ENCODE results near the gene NHS. TPM values are rescaled to one million over a fixed set of nuclear protein-coding genes. Genes with fewer than 3 reads are reported as not detected.

NHS gene
- total RNA-seq, 1 experiment from 2014 or later = 5.7 TPM

DNA sequence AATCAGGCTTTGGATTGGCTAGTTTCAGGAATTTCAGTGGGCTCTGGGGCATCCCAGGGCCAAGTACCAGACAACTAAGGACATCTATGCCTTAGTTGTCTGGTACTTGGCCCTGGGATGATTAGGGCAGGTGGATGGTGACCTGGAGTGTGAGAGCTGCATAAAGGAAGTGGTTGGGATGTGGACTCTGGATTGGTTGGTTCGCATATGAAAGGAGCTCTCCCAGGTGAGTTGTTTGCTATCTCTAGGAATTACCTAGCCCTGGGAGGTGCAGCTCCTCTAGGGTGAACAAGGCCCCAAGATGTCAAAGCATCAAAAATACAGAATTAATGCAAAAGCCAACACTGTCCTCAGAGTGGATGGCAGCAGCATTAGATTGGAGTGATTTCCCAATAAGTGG, 109.6 kb downstream of the NHS start (continued):
- no peak for TF ChIP-seq POLR2A (IDR thresholded peaks at IDR 0.05; ENCODE audit: borderline replicate concordance, extremely low read depth, insufficient read depth, insufficient read length)
- TF ChIP-seq SIN3A (IDR thresholded peaks at IDR 0.05; ENCODE audit: low read depth) = no peak
- TF ChIP-seq ELF1 (IDR thresholded peaks at IDR 0.05; ENCODE audit: borderline replicate concordance, low read depth) = no peak
- no peak for TF ChIP-seq TCF7L2 (IDR thresholded peaks at IDR 0.05; ENCODE audit: borderline replicate concordance, extremely low read depth, insufficient read depth, insufficient read length)
- TF ChIP-seq SRF (IDR thresholded peaks at IDR 0.05; ENCODE audit: low read depth) = no peak
- no peak for TF ChIP-seq EZH2 (IDR thresholded peaks at IDR 0.05)
- TF ChIP-seq, protein P1, sequence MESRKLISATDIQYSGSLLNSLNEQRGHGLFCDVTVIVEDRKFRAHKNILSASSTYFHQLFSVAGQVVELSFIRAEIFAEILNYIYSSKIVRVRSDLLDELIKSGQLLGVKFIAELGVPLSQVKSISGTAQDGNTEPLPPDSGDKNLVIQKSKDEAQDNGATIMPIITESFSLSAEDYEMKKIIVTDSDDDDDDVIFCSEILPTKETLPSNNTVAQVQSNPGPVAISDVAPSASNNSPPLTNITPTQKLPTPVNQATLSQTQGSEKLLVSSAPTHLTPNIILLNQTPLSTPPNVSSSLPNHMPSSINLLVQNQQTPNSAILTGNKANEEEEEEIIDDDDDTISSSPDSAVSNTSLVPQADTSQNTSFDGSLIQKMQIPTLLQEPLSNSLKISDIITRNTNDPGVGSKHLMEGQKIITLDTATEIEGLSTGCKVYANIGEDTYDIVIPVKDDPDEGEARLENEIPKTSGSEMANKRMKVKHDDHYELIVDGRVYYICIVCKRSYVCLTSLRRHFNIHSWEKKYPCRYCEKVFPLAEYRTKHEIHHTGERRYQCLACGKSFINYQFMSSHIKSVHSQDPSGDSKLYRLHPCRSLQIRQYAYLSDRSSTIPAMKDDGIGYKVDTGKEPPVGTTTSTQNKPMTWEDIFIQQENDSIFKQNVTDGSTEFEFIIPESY (IDR thresholded peaks at IDR 0.05; ENCODE audit: extremely low read depth, insufficient replicate concordance, low read length) = no peak

GRCh38 chrX:17485391-17485790, 110.4 kb downstream of the NHS start:
- Histone ChIP-seq H3K9me2 (ENCODE audit: insufficient read depth) (no peaks in the 10 kb centered on the region), H3K4me3 (replicated peaks in 1 of 2; ENCODE audit: low read depth in 1 of 2, low read length in 2 of 2) (no peak overlapping the region), H2AFZ (ENCODE audit: low read depth, low read length, poor library complexity, severe bottlenecking) (no peak overlapping the region), H3K27ac (ENCODE audit: low read depth, low read length) (no peak overlapping the region), H3K27me3 (ENCODE audit: insufficient read depth, low read length) (no peaks in the 10 kb centered on the region), H3K36me3 (ENCODE audit: control insufficient read depth in 1 of 2, insufficient read depth in 2 of 2, low read length in 2 of 2) (no peaks in the 10 kb centered on the region), H3K79me2 (ENCODE audit: insufficient read depth, low read length) (no peaks in the 10 kb centered on the region), H3K9me3 (ENCODE audit: control insufficient read depth in 1 of 2, insufficient read depth in 1 of 2, low read depth in 1 of 2, low read length in 2 of 2) (no peaks in the 10 kb centered on the region), H3K4me2 (ENCODE audit: low read length) (no peak overlapping the region), H4K20me1 (ENCODE audit: insufficient read depth) (no peaks in the 10 kb centered on the region), H3K9ac (ENCODE audit: low read length) (no peak overlapping the region), H3K4me1 (ENCODE audit: control insufficient read depth in 1 of 2, insufficient read depth in 2 of 2, low read length in 2 of 2) (no peaks in the 10 kb centered on the region)
- intact Hi-C loops (cut with micrococcal nuclease) = no loop called here
- BruUV-seq (replicated peaks) = no TSS peak
- DNase-seq (ENCODE audit: low read depth, low spot score) (no peak), ATAC-seq (no peak)
- ChIA-PET CTCF (no interaction called here), RAD21 (ENCODE audit: low non-redundant PET in 1 of 2, low total read pairs in 2 of 2, uncharacterized antibody in 2 of 2, unreplicated experiment in 2 of 2) (no interaction called here), POLR2A (no interaction called here)
- TF ChIP-seq, protein P1 (IDR thresholded peaks at IDR 0.05; ENCODE audit: extremely low read depth, insufficient replicate concordance, low read length) = no peak
- TF ChIP-seq ELF1 (IDR thresholded peaks at IDR 0.05; ENCODE audit: borderline replicate concordance, low read depth) = no peak
- no peak for TF ChIP-seq EZH2phosphoT487 (IDR thresholded peaks at IDR 0.05; ENCODE audit: borderline replicate concordance)
- TF ChIP-seq ZNF274 (IDR thresholded peaks at IDR 0.05; ENCODE audit: low read depth, low read length) = no peak
- TF ChIP-seq FOSL1 (IDR thresholded peaks at IDR 0.05; ENCODE audit: low read depth) = no peak
- no peak for TF ChIP-seq EZH2 (IDR thresholded peaks at IDR 0.05)
- TF ChIP-seq SIN3A (IDR thresholded peaks at IDR 0.05; ENCODE audit: low read depth) = no peak
- TF ChIP-seq POLR2AphosphoS5 (IDR thresholded peaks at IDR 0.05; ENCODE audit: low read depth, low read length) = no peak
- no peak for TF ChIP-seq YY1 (IDR thresholded peaks at IDR 0.05; ENCODE audit: extremely low read depth, insufficient replicate concordance, low read depth, low read length)
- no peak for TF ChIP-seq CTCF (IDR thresholded peaks at IDR 0.05 in 2 of 3, conservative IDR thresholded peaks at IDR 0.05 in 1 of 3; ENCODE audit: borderline replicate concordance in 1 of 3, insufficient read depth in 1 of 3, low read depth in 2 of 3, low read length in 2 of 3)
- no peak for TF ChIP-seq RAD21 (IDR thresholded peaks at IDR 0.05; ENCODE audit: low read depth)
- TF ChIP-seq ATF3 (IDR thresholded peaks at IDR 0.05) = no peak
- no peak for TF ChIP-seq POLR2A (IDR thresholded peaks at IDR 0.05; ENCODE audit: borderline replicate concordance, extremely low read depth, insufficient read depth, insufficient read length)
- TF ChIP-seq SP1 (IDR thresholded peaks at IDR 0.05; ENCODE audit: low read depth) = no peak
